Esophagus squamous epithelium (tissue), 5 donors: Measurements from ENCODE around the gene AIFM2. TPM values are rescaled to one million over a fixed set of nuclear protein-coding genes. Genes with fewer than 3 reads are reported as not detected.

Experiments
- DNase-seq: peaks from one replicate; lab custom pipeline; 2025; lab: John Stamatoyannopoulos, UW
- H3K27ac ChIP-seq, 4 donors: fragments of 200-600 bp; sonication (generic); one replicate each; pipeline ENCODE4 v1.5.1; 2016 to 2019; ENCODE audit warnings: mild to moderate bottlenecking in 1 of 4
- H3K27me3 ChIP-seq, 4 donors: fragments of 200-600 bp; sonication (generic); 1 replicate in 3 of 4; 2 replicates in 1 of 4; pipeline versions ENCODE4 v1.5.1 to v1.6.0; 2017 to 2021; ENCODE audit warnings: antibody characterized with exemption in 1 of 4
- H3K36me3 ChIP-seq, 3 donors: fragments of 200-600 bp; sonication (generic); one replicate each; pipeline ENCODE4 v1.5.1; 2016 to 2019
- H3K4me1 ChIP-seq, 3 donors: fragments of 200-600 bp; sonication (generic); one replicate each; pipeline ENCODE4 v1.5.1; 2017 to 2019
- H3K4me3 ChIP-seq, 4 donors: fragments of 200-600 bp; sonication (generic); 1 replicate in 3 of 4; 2 replicates in 1 of 4; pipeline ENCODE4 v1.5.1; 2016 to 2019; ENCODE audit warnings: mild to moderate bottlenecking in 2 of 4, moderate library complexity in 1 of 4
- H3K9me3 ChIP-seq, 3 donors: fragments of 200-600 bp; sonication (generic); one replicate each; pipeline ENCODE4 v1.5.1; 2016 to 2019
- POLR2A ChIP-seq, 4 donors: fragments of 450-650 bp; IDR thresholded peaks; one replicate each; pipeline ENCODE4 v1.6.1; 2017; ENCODE audit warnings: antibody characterized with exemption in 4 of 4, mild to moderate bottlenecking in 4 of 4, moderate library complexity in 3 of 4
- WGBS, 2 donors: methylation state at CpG; one replicate each; pipeline ENCODE4 v1.1.5; 2018; 5-methylcytosine and 5-hydroxymethylcytosine counted together
- intact Hi-C: fragments of 100-400 bp; cut with DNase I; formaldehyde crosslinking; loops from one replicate; pipeline ENCODE4 v1.15.0; 2022
- total RNA-seq, 4 donors: library from RNA; depleted of rRNA; stranded (reverse); fragments of >200 nt; gene quantifications; one replicate each; pipeline ENCODE4 v1.1.0, GENCODE V29; 2016
- TF ChIP-seq, protein P1 (sequence below), 6 experiments: fragments of 450-650 bp in 4 of 6; fragments of 200-600 bp in 2 of 6; sonication (generic) in 2 of 6; IDR thresholded peaks; one replicate each; pipeline ENCODE4 v1.5.1; 2016 to 2019; ENCODE audit warnings: antibody characterized with exemption in 6 of 6, mild to moderate bottlenecking in 4 of 6, moderate library complexity in 4 of 6
- donor health status: DM: yes; HTN: yes; CAD: no.

The AIFM2 gene
- total RNA-seq, 4 donors from 2014 or later: 4.9 to 13.4 (median 9.3) TPM

DNA sequence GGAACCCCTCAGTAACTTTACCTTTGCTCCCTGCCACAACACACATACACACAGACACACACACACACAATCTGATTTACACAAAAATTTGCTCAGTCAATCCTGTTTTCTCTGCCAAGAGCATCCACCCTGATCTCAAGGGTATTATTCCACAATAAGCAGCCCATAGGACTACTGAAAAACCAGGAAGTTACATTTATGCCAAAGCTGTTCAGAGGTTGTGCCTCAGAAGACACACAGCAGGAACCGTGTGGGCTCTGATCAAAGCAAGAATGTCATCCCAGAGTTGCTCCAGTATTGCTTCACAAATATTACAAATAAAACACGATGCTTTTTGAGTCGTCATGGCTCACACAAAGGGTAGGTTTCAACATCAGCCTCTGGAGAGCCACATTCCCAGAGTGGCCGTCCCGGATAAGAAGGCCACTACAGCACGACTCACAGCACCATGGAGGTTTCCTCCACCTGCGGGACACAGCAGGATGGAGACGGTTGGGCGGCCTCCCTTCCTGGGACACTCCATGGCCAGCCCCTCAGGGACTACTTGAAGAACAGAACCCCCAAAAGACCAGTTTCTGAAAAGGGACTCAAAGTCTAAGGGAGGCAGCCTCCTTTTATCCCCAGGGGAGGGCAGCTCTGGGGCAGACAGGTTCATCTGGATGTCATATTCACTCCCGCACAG lies 1.6 kb downstream of the AIFM2 start:
- Histone ChIP-seq H3K36me3 (peaks cover 0 to 11% (median 0%) of the 10 kb centered on the region in 3 donors), H3K27me3 (no peaks in the 10 kb centered on the region), H3K9me3 (no peaks in the 10 kb centered on the region), H3K27ac (peak overlapping the region; percentile 84 to 89 (median 86)), H3K4me1 (peaks cover 9 to 44% (median 20%) of the 10 kb centered on the region in 3 donors), H3K4me3 (peak overlapping the region in 3 of 4 donors; percentile 60 to 88 (median 75))
- 53 to 61% methylated on average over 5 to 9 of the region's 10 CpGs for WGBS, 2 donors
- DNase-seq: no peak
- intact Hi-C loops: no loop called here
- TF ChIP-seq POLR2A (IDR thresholded peaks at IDR 0.05): no peak
- TF ChIP-seq, protein P1, sequence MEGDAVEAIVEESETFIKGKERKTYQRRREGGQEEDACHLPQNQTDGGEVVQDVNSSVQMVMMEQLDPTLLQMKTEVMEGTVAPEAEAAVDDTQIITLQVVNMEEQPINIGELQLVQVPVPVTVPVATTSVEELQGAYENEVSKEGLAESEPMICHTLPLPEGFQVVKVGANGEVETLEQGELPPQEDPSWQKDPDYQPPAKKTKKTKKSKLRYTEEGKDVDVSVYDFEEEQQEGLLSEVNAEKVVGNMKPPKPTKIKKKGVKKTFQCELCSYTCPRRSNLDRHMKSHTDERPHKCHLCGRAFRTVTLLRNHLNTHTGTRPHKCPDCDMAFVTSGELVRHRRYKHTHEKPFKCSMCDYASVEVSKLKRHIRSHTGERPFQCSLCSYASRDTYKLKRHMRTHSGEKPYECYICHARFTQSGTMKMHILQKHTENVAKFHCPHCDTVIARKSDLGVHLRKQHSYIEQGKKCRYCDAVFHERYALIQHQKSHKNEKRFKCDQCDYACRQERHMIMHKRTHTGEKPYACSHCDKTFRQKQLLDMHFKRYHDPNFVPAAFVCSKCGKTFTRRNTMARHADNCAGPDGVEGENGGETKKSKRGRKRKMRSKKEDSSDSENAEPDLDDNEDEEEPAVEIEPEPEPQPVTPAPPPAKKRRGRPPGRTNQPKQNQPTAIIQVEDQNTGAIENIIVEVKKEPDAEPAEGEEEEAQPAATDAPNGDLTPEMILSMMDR (IDR thresholded peaks at IDR 0.05): no peak

DNA sequence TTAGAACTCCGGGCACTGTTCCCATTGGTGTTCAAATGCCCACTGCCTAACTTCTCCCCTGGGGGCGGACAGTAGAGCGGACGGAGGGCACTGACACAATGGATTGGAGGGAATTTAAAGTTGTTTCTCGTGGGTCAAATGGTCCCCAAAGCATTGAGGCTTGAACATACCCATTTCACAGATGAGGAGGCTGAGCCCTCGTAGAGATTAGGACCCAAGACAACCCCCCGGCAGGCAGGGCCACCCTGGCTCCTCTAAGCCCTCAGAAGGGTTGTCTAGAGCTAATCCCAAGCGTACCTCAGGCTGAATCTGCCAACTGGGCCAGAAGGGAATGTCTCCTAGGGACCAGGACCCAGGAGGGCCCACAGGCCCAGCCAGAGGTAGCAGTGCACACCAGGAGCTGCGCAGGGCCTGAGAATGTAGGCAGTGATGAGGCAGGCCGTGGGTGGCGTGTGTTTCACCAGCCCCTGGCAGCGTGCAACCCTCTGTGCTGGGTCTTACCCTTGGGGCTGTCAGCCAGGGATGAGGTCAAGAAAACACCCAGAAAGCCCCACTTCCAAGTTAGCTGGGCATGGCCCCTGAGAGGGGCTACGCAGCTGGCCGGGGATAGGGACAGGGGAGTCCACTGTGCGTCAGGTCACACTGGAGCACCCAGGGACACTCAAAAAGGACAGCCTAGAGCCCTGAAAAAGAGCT lies 5.8 kb downstream of the AIFM2 start:
- TF ChIP-seq, protein P1 (IDR thresholded peaks at IDR 0.05): no peak
- TF ChIP-seq POLR2A (IDR thresholded peaks at IDR 0.05): no peak
- Histone ChIP-seq H3K9me3 (no peaks in the 10 kb centered on the region), H3K36me3 (peaks cover 0 to 26% (median 0%) of the 10 kb centered on the region in 3 donors), H3K4me1 (peaks cover 4 to 34% (median 6%) of the 10 kb centered on the region in 3 donors), H3K27ac (no peak overlapping the region), H3K27me3 (no peaks in the 10 kb centered on the region), H3K4me3 (no peak overlapping the region)
- no peak for DNase-seq
- 94 to 95% methylated on average over 9 to 11 of the region's 15 CpGs for WGBS, 2 donors
- intact Hi-C loops: no loop called here

DNA sequence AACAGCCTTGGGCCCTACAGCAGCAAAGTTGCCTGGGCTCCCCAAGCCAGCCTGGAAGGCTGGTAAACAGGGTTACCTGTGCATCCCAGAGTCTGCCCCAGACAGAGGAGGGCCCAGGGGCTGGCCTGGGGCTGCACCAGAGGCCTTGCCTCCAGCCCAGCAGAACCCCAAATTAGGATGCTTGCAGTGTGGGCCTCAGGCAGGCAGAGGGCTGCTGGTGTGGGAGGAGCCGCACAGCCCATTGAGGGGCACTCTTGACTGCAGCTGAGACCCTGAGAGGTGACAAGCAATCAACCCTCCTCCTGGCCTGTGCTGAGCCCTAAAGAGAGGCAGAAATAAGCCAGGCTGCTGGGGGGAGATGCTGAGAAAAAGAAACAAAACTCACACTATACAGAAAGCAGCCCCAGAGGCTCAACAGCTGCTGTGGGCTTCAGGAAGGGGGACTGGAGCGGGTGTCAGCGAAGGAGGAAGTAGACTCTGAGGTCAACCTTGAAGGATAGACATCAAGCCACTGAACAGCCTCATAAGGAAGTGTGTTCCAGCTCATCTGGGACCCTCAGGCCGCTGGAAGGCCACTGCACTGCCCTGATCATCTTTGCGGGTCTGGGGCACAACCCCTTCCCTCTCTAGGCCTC lies 6.6 kb downstream of the AIFM2 start:
- intact Hi-C loops: no loop called here
- no peak for DNase-seq
- Histone ChIP-seq H3K4me1 (peaks cover 0 to 31% (median 0%) of the 10 kb centered on the region in 3 donors), H3K36me3 (peaks cover 0 to 30% (median 0%) of the 10 kb centered on the region in 3 donors), H3K27ac (no peak overlapping the region), H3K9me3 (no peaks in the 10 kb centered on the region), H3K27me3 (no peaks in the 10 kb centered on the region), H3K4me3 (no peak overlapping the region)
- WGBS, 2 donors: 72 to 86% methylated on average over 4 of the region's 5 CpGs
- TF ChIP-seq POLR2A (IDR thresholded peaks at IDR 0.05): no peak
- TF ChIP-seq, protein P1 (IDR thresholded peaks at IDR 0.05): no peak

DNA sequence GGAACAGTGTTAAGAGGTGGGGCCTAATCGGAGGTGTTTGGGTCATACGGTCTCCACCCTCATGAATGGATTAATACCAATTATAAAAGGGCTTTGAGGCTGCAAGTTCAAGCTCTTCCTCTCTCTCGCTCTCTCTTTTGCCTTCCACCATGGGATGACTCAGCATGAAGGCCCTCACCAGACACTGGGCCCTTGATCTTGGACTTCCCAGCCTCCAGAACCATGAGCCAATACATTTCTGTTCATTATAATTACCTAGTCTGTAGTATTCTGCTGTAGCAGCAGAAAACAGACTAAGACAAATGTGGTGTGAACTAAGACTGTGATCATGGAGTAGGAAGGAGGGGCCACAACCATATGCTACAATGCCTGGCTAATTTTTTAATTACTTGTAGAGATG lies 7.7 kb downstream of the AIFM2 start:
- H3K27ac ChIP-seq: peak overlapping the region in 1 of 4 donors; percentile 27
- no peak for DNase-seq
- WGBS, 2 donors: 67 to 74% methylated on average over 3 of the region's 3 CpGs

More for the DNA sequence above, 7.7 kb downstream of the AIFM2 start:
- no peaks in the 10 kb centered on the region for H3K9me3 ChIP-seq
- no peaks in the 10 kb centered on the region for H3K27me3 ChIP-seq
- intact Hi-C loops: no loop called here
- H3K4me1 ChIP-seq: peaks cover 0 to 31% (median under 1%) of the 10 kb centered on the region in 3 donors
- H3K36me3 ChIP-seq: peaks cover 0 to 41% (median 0%) of the 10 kb centered on the region in 3 donors
- TF ChIP-seq POLR2A (IDR thresholded peaks at IDR 0.05): no peak
- TF ChIP-seq, protein P1 (IDR thresholded peaks at IDR 0.05): no peak
- no peak overlapping the region for H3K4me3 ChIP-seq
